ENCODE measurements around the gene SLC52A3. TPM values are rescaled to one million over a fixed set of nuclear protein-coding genes. Genes with fewer than 3 reads are reported as not detected.

The SLC52A3 gene
- total and polyA plus RNA-seq, 4 donors: 0.06 to 0.08 (median 0.06) TPM; not detected in 1

DNA sequence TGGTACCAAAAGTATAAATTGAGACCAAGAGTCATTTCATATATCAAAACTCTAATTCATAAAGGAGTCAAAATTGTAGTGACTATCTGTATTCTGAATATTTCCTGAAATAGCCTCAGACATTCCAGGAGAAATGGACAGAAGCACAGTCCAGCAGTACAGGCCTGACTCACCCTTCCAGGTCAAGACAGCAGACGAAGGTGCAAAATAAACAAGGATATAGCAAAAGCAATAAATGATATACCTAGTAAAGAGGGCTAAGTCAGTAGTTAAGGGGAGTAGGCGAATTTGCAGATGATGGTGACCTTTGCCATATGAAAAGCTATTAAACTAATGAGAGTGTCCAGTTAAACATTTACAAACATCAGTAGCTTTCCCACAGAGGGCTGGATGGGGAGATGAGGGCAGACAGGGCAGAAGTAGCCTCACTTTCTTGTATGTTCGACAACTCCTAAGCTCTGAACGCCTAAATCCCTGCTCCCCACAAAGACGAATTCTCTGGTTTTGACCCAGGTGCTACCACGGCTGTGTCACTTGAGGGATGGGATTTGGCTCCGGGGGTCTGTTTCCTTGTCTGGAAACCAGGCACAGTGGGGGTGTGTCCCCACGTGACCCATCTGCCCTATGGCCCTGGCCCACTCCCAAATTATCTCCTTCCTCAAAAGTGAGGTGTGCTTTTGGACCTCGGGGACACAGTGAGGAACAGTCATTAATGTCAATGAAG, 3.6 kb upstream of the SLC52A3 start:
- Histone ChIP-seq H3K4me3 (ENCODE audit: low read depth in 1 of 3, low read length in 3 of 3) (no peak overlapping the region), H3K4me1 (ENCODE audit: control insufficient read depth in 4 of 4, insufficient read depth in 4 of 4, low read length in 3 of 4) (peaks cover 0 to 5% (median 0%) of the 10 kb centered on the region in 4 donors), H3K9me3 (ENCODE audit: control insufficient read depth in 4 of 4, low read length in 3 of 4) (no peaks in the 10 kb centered on the region), H3K9ac (ENCODE audit: low read depth in 1 of 2, low read length in 2 of 2) (no peak overlapping the region), H3K27ac (ENCODE audit: low read depth in 1 of 2, low read length in 2 of 2) (no peak overlapping the region), H3K36me3 (ENCODE audit: control insufficient read depth in 4 of 4, insufficient read depth in 3 of 4, low read depth in 1 of 4, low read length in 3 of 4) (no peaks in the 10 kb centered on the region), H3K27me3 (ENCODE audit: control insufficient read depth in 4 of 4, insufficient read depth in 4 of 4, low read length in 3 of 4) (peaks cover 0 to 5% (median 2%) of the 10 kb centered on the region in 4 donors)
- TF ChIP-seq HNF4G (IDR thresholded peaks at IDR 0.05): no peak
- no peak for TF ChIP-seq EGR1 (IDR thresholded peaks at IDR 0.05; ENCODE audit: low read depth in 2 of 2)
- TF ChIP-seq, protein P1, sequence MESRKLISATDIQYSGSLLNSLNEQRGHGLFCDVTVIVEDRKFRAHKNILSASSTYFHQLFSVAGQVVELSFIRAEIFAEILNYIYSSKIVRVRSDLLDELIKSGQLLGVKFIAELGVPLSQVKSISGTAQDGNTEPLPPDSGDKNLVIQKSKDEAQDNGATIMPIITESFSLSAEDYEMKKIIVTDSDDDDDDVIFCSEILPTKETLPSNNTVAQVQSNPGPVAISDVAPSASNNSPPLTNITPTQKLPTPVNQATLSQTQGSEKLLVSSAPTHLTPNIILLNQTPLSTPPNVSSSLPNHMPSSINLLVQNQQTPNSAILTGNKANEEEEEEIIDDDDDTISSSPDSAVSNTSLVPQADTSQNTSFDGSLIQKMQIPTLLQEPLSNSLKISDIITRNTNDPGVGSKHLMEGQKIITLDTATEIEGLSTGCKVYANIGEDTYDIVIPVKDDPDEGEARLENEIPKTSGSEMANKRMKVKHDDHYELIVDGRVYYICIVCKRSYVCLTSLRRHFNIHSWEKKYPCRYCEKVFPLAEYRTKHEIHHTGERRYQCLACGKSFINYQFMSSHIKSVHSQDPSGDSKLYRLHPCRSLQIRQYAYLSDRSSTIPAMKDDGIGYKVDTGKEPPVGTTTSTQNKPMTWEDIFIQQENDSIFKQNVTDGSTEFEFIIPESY (IDR thresholded peaks at IDR 0.05): no peak
- no peak for TF ChIP-seq TAF1 (conservative IDR thresholded peaks at IDR 0.05)
- TF ChIP-seq, protein P2, sequence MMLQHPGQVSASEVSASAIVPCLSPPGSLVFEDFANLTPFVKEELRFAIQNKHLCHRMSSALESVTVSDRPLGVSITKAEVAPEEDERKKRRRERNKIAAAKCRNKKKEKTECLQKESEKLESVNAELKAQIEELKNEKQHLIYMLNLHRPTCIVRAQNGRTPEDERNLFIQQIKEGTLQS (IDR thresholded peaks at IDR 0.05): no peak
- no peak for TF ChIP-seq SP1 (IDR thresholded peaks at IDR 0.05)
- TF ChIP-seq GABPA (IDR thresholded peaks at IDR 0.05 in 1 of 2, conservative IDR thresholded peaks at IDR 0.05 in 1 of 2): no peak
- TF ChIP-seq, protein P3, sequence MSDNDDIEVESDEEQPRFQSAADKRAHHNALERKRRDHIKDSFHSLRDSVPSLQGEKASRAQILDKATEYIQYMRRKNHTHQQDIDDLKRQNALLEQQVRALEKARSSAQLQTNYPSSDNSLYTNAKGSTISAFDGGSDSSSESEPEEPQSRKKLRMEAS (IDR thresholded peaks at IDR 0.05): no peak
- no peak for TF ChIP-seq NR2F2 (IDR thresholded peaks at IDR 0.05)
- TF ChIP-seq RXRA (IDR thresholded peaks at IDR 0.05): no peak
- no peak for TF ChIP-seq FOXA1 (IDR thresholded peaks at IDR 0.05)
- no peak for TF ChIP-seq FOXA2 (IDR thresholded peaks at IDR 0.05)
- TF ChIP-seq, protein P4, sequence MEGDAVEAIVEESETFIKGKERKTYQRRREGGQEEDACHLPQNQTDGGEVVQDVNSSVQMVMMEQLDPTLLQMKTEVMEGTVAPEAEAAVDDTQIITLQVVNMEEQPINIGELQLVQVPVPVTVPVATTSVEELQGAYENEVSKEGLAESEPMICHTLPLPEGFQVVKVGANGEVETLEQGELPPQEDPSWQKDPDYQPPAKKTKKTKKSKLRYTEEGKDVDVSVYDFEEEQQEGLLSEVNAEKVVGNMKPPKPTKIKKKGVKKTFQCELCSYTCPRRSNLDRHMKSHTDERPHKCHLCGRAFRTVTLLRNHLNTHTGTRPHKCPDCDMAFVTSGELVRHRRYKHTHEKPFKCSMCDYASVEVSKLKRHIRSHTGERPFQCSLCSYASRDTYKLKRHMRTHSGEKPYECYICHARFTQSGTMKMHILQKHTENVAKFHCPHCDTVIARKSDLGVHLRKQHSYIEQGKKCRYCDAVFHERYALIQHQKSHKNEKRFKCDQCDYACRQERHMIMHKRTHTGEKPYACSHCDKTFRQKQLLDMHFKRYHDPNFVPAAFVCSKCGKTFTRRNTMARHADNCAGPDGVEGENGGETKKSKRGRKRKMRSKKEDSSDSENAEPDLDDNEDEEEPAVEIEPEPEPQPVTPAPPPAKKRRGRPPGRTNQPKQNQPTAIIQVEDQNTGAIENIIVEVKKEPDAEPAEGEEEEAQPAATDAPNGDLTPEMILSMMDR (IDR thresholded peaks at IDR 0.05; ENCODE audit: low read depth, low read length, missing input control): no peak
- TF ChIP-seq JUND (IDR thresholded peaks at IDR 0.05): no peak
- DNase-seq (ENCODE audit: low spot score): no peak
- 63% methylated on average over 9 of the region's 9 CpGs for WGBS

DNA sequence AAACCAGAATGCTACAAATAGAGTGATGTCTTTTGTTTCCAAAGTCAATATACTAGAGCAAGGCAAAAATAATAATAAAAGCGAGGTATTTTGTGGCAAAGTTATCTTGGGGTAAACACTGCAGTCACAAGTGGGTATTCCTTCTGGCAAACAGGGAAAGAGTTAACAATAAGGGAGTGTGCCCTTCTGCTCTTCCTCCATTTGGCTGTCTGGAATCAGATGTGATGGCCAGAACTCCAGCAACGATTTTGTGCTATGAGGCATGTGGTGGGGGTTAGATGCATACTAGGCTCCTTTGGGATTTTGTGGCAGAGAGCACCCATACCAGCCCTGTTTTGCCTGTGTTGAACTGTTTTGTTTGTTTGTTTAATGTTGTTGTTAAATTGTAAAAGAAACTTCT, 2.4 kb upstream of the SLC52A3 start:
- H3K27ac ChIP-seq (ENCODE audit: low read depth in 1 of 2, low read length in 2 of 2): no peak overlapping the region
- H3K4me1 ChIP-seq (ENCODE audit: control insufficient read depth in 4 of 4, insufficient read depth in 4 of 4, low read length in 3 of 4): peaks cover 0 to 4% (median 0%) of the 10 kb centered on the region in 4 donors
- TF ChIP-seq, protein P5, sequence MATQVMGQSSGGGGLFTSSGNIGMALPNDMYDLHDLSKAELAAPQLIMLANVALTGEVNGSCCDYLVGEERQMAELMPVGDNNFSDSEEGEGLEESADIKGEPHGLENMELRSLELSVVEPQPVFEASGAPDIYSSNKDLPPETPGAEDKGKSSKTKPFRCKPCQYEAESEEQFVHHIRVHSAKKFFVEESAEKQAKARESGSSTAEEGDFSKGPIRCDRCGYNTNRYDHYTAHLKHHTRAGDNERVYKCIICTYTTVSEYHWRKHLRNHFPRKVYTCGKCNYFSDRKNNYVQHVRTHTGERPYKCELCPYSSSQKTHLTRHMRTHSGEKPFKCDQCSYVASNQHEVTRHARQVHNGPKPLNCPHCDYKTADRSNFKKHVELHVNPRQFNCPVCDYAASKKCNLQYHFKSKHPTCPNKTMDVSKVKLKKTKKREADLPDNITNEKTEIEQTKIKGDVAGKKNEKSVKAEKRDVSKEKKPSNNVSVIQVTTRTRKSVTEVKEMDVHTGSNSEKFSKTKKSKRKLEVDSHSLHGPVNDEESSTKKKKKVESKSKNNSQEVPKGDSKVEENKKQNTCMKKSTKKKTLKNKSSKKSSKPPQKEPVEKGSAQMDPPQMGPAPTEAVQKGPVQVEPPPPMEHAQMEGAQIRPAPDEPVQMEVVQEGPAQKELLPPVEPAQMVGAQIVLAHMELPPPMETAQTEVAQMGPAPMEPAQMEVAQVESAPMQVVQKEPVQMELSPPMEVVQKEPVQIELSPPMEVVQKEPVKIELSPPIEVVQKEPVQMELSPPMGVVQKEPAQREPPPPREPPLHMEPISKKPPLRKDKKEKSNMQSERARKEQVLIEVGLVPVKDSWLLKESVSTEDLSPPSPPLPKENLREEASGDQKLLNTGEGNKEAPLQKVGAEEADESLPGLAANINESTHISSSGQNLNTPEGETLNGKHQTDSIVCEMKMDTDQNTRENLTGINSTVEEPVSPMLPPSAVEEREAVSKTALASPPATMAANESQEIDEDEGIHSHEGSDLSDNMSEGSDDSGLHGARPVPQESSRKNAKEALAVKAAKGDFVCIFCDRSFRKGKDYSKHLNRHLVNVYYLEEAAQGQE (IDR thresholded peaks at IDR 0.05): no peak
- no peak for TF ChIP-seq EGR1 (IDR thresholded peaks at IDR 0.05; ENCODE audit: low read depth in 2 of 2)
- H3K27me3 ChIP-seq (ENCODE audit: control insufficient read depth in 4 of 4, insufficient read depth in 4 of 4, low read length in 3 of 4): peaks cover 0 to 5% (median 2%) of the 10 kb centered on the region in 4 donors
- H3K9me3 ChIP-seq (ENCODE audit: control insufficient read depth in 4 of 4, low read length in 3 of 4): no peaks in the 10 kb centered on the region
- no peaks in the 10 kb centered on the region for H3K36me3 ChIP-seq (ENCODE audit: control insufficient read depth in 4 of 4, insufficient read depth in 3 of 4, low read depth in 1 of 4, low read length in 3 of 4)
- no peak overlapping the region for H3K4me3 ChIP-seq (ENCODE audit: low read depth in 1 of 3, low read length in 3 of 3)
- 85% methylated on average over 2 of the region's 2 CpGs for WGBS
- H3K9ac ChIP-seq (ENCODE audit: low read depth in 1 of 2, low read length in 2 of 2): no peak overlapping the region
- DNase-seq (ENCODE audit: low spot score): no peak
